ENCODE results near the gene MRPS10. TPM values are rescaled to one million over a fixed set of nuclear protein-coding genes. Genes with fewer than 3 reads are reported as not detected.
A peak's percentile ranks its signal among the peaks of the same experiment; 100 is the strongest.

MRPS10 gene
- total RNA-seq, 2 experiments from 2014 or later: 17.1 to 18.4 TPM

DNA sequence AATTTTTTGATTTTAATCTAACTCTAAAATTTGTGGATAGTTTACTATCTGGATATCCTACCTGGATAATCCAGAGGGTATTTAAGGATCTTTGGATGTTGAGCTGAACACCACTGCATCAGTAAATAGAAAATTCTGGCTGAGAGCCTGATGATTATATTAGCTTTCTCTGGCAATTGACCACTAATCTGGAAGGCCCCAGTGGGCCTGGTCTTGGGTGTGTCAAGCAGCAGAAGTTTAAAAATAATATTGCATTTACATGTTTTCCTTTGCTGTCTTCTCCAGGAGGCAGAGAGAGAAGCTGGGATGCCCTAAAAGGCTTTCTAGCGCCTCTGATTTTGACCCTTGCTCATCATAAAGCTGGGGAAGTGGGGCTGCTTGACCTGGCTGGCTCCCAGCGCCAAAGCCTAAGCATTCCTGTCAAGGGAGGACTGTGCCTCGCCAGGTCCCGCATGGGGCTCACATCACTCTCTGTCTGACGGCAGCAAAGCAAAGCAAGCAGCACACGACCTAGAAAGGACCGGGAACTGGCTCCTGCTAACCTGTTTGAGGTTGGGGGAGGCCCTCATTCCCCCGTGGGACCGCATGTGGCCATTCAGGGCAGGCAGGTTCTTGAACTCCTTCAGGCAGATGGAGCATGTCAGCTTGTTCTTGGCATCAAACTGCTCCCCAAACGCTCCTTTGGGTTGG, 46.6 kb upstream of the MRPS10 start:
- H3K36me3 Mint-ChIP-seq (ENCODE audit: low read depth): peaks cover 65% of the 10 kb centered on the region
- no peak overlapping the region for H3K27ac Mint-ChIP-seq
- TF ChIP-seq, protein P1, sequence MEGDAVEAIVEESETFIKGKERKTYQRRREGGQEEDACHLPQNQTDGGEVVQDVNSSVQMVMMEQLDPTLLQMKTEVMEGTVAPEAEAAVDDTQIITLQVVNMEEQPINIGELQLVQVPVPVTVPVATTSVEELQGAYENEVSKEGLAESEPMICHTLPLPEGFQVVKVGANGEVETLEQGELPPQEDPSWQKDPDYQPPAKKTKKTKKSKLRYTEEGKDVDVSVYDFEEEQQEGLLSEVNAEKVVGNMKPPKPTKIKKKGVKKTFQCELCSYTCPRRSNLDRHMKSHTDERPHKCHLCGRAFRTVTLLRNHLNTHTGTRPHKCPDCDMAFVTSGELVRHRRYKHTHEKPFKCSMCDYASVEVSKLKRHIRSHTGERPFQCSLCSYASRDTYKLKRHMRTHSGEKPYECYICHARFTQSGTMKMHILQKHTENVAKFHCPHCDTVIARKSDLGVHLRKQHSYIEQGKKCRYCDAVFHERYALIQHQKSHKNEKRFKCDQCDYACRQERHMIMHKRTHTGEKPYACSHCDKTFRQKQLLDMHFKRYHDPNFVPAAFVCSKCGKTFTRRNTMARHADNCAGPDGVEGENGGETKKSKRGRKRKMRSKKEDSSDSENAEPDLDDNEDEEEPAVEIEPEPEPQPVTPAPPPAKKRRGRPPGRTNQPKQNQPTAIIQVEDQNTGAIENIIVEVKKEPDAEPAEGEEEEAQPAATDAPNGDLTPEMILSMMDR (IDR thresholded peaks at IDR 0.05): no peak

DNA sequence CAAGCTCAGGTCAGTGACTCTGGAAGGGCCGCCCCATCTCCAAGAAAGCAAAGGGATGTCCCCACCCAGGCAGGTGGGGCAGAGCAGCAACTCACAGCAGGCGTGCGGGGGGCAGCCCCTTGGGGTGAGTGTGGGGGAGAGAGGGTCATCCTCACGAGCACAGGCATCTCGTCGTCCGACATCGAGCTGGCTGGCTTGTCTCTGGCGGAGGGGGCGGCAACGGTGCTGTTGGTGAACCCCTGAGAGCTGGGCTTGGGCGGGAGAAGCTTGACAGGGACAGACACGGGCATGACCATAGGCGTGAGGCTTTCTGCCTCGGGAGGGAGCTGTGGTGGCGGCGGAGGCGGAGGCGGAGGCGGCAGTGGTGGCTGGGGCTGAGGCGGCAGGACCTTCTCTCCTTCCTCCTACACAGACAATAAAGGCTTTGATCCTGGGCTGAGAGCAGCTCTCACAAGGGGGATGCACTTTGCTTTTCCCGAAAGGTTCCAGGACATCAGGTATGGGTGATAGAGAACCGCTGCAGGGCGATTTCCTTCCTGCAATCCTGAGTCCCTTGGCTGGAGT, 45.6 kb upstream of the MRPS10 start:
- Mint-ChIP-seq H3K27ac (no peak overlapping the region), H3K4me3 (no peak overlapping the region), H3K27me3 (no peaks in the 10 kb centered on the region), H3K36me3 (ENCODE audit: low read depth) (peaks cover 66% of the 10 kb centered on the region), H3K9me3 (no peaks in the 10 kb centered on the region), H3K4me1 (ENCODE audit: low read depth) (peaks cover 7% of the 10 kb centered on the region)
- Histone ChIP-seq H3K9me3 (ENCODE audit: control insufficient read depth in 1 of 2, insufficient read depth in 1 of 2, low read length in 2 of 2) (no peaks in the 10 kb centered on the region), H3K4me3 (ENCODE audit: low read length) (no peak overlapping the region), H3K27me3 (ENCODE audit: control insufficient read depth in 1 of 2, insufficient read depth in 2 of 2, low read length in 2 of 2) (no peaks in the 10 kb centered on the region), H3K4me1 (ENCODE audit: insufficient read depth, low read length) (no peaks in the 10 kb centered on the region), H3K27ac (ENCODE audit: low read depth in 1 of 2, low read length in 2 of 2) (no peak overlapping the region), H3K36me3 (ENCODE audit: insufficient read depth, low read length) (peaks cover 36% of the 10 kb centered on the region)
- no peak for ATAC-seq (ENCODE audit: poor library complexity)
- intact Hi-C loops (cut with DNase I, micrococcal nuclease): loop anchor here in 1 of 2 experiments (2.0 kb wide), 1 partner anchor 36 kb away; no protein-coding TSS in a partner anchor
- ChIA-PET POLR2A (no interaction called here), CTCF (interaction anchor here (4.6 kb wide), 1 partner anchor 284 kb away, joined by 44 read pairs; no protein-coding TSS in a partner anchor)
- no peak for DNase-seq
- TF ChIP-seq, protein P1 (IDR thresholded peaks at IDR 0.05): no peak

More for the DNA sequence above, 46.6 kb upstream of the MRPS10 start:
- Mint-ChIP-seq H3K4me3 (no peak overlapping the region), H3K4me1 (ENCODE audit: low read depth) (peaks cover 8% of the 10 kb centered on the region), H3K27me3 (no peaks in the 10 kb centered on the region), H3K9me3 (no peaks in the 10 kb centered on the region)
- DNase-seq (no peak), ATAC-seq (ENCODE audit: poor library complexity) (no peak)
- Histone ChIP-seq H3K4me1 (ENCODE audit: insufficient read depth, low read length) (no peaks in the 10 kb centered on the region), H3K27me3 (ENCODE audit: control insufficient read depth in 1 of 2, insufficient read depth in 2 of 2, low read length in 2 of 2) (no peaks in the 10 kb centered on the region), H3K9me3 (ENCODE audit: control insufficient read depth in 1 of 2, insufficient read depth in 1 of 2, low read length in 2 of 2) (no peaks in the 10 kb centered on the region), H3K27ac (ENCODE audit: low read depth in 1 of 2, low read length in 2 of 2) (no peak overlapping the region), H3K36me3 (ENCODE audit: insufficient read depth, low read length) (peaks cover 37% of the 10 kb centered on the region), H3K4me3 (ENCODE audit: low read length) (no peak overlapping the region)
- ChIA-PET CTCF (interaction anchor here (1.9 kb wide), 1 partner anchor 283 kb away, joined by 5 read pairs; no protein-coding TSS in a partner anchor), POLR2A (no interaction called here)
- intact Hi-C loops (cut with DNase I, micrococcal nuclease): no loop called here

DNA sequence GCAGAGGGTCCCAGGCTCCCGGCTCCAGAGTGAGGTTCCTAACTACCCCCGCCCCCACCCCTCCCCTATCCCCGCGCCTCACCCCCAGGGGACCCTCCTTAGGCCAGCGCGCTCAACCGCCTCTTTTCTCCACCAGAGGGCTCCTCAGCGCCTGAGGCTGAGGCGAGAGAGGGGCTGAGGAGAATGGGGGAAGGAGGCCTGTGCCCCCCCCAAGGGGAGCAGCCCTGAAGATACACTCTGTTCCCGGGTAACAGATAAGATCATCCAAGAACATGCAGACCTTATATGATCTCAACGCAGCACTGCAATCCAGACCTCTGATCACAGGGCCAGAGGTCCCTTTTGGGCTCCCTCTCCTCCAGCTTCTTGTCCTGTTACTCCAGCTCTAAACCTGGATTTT, 43.3 kb upstream of the MRPS10 start:
- Histone ChIP-seq H3K4me3 (ENCODE audit: low read length) (no peak overlapping the region), H3K36me3 (ENCODE audit: insufficient read depth, low read length) (peaks cover 46% of the 10 kb centered on the region), H3K9me3 (ENCODE audit: control insufficient read depth in 1 of 2, insufficient read depth in 1 of 2, low read length in 2 of 2) (no peaks in the 10 kb centered on the region), H3K27me3 (ENCODE audit: control insufficient read depth in 1 of 2, insufficient read depth in 2 of 2, low read length in 2 of 2) (no peaks in the 10 kb centered on the region), H3K4me1 (ENCODE audit: insufficient read depth, low read length) (no peaks in the 10 kb centered on the region), H3K27ac (ENCODE audit: low read depth in 1 of 2, low read length in 2 of 2) (no peak overlapping the region)
- H3K9me3 Mint-ChIP-seq: no peaks in the 10 kb centered on the region
- no peaks in the 10 kb centered on the region for H3K27me3 Mint-ChIP-seq
- no peak overlapping the region for H3K27ac Mint-ChIP-seq
- TF ChIP-seq, protein P1 (IDR thresholded peaks at IDR 0.05): peak; percentile 56
- intact Hi-C loops (cut with DNase I, micrococcal nuclease): loop anchor here (1.0 to 2.0 kb wide), 2 partner anchors 272 to 286 kb away; no protein-coding TSS in a partner anchor
- ChIA-PET POLR2A (interaction anchor here (1.8 kb wide), 1 partner anchor 287 kb away, joined by 7 read pairs; no protein-coding TSS in a partner anchor), CTCF (interaction anchor here (0.8 to 4.6 kb wide), 5 partner anchors 13 to 287 kb away, joined by 3 to 44 read pairs (median 3); no protein-coding TSS in a partner anchor)
- H3K4me3 Mint-ChIP-seq: no peak overlapping the region
- peaks cover 7% of the 10 kb centered on the region for H3K4me1 Mint-ChIP-seq (ENCODE audit: low read depth)
- H3K36me3 Mint-ChIP-seq (ENCODE audit: low read depth): peaks cover 73% of the 10 kb centered on the region
- DNase-seq (peak in 13 of 14 experiments; percentile 14 to 55 (median 26)), ATAC-seq (ENCODE audit: poor library complexity) (peak; percentile 63)
